GM19397 (cell line): ENCODE results near the gene ZFP82.

Source experiments
- ATAC-seq: cut with Tn5 transposase; IDR thresholded peaks from one replicate; pipeline ENCODE4 v1.9.1; 2021; ENCODE audit warnings: mild to moderate bottlenecking, moderate library complexity; ENCODE audit not compliant: unreplicated experiment

The ZFP82 gene

GRCh38 chr19:36373638-36374156 lies 44.7 kb downstream of the ZFP82 start:
- ATAC-seq: no peak

DNA sequence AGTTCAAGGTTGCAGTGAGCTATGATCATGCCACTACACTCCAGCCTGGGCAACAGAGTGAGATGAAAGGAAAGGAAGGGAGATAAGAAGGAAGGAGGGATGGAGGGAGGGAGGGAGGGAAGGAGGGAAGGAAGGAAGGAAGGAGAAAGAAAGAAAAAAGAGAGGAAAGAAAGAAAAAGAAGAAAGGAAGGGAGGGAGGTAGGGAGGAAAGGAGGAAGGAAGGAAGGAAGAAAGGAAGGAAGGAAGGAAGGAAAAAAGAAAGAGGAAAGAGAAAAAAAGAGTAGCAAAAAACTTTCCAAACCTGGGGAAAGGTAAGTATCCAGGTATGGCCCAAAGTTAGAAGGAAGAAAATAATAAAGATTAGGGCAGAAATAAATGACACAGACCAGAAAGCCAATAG lies 46.6 kb downstream of the ZFP82 start:
- ATAC-seq: no peak

DNA sequence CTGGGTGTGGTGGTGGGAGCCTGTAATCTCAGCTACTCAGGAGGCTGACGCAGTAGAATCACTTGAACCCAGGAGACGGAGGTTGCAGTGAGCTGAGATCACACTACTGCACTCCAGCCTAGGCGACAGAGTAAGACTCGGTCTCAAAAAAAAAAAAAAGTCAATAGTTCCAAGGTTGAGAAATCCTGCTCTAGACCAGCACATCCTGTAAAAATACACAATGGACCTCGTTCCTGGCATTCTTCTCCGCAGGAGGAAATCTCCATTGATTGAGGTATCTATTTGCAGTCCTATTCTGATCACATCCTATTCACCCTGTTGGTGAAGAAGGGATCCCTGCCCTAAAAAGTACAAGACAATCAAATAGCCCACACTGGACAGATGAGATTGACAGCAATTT lies 54.6 kb downstream of the ZFP82 start:
- no peak for ATAC-seq
